Loucy (cell line): ENCODE measurements around the gene PRELID1.

Experiments used
- CTCF ChIP-seq: fragments of 200-600 bp; sonication (generic); conservative IDR thresholded peaks from 2 replicates; pipeline ENCODE4 v1.5.1; 2014; ENCODE audit warnings: mild to moderate bottlenecking, antibody characterized with exemption, low read length
- EZH2phosphoT487 ChIP-seq: fragments of 200-600 bp; IDR thresholded peaks from 2 replicates; pipeline ENCODE4 v1.6.1; 2018; ENCODE audit warnings: antibody characterized with exemption, mild to moderate bottlenecking, moderate library complexity, borderline replicate concordance

GRCh38 chr5:177311723-177312648 is 8.4 kb downstream of the PRELID1 start, which contains the start of gene MXD3:
- TF ChIP-seq CTCF, result no peak
- TF ChIP-seq EZH2phosphoT487, result no peak
